Measurements from ENCODE around the gene JAML. TPM values are rescaled to one million over a fixed set of nuclear protein-coding genes. Genes with fewer than 3 reads are reported as not detected.

Gene JAML
- total and polyA plus RNA-seq, 2 of the 4 experiments (the other 2 are of a cell fraction), result not detected

DNA sequence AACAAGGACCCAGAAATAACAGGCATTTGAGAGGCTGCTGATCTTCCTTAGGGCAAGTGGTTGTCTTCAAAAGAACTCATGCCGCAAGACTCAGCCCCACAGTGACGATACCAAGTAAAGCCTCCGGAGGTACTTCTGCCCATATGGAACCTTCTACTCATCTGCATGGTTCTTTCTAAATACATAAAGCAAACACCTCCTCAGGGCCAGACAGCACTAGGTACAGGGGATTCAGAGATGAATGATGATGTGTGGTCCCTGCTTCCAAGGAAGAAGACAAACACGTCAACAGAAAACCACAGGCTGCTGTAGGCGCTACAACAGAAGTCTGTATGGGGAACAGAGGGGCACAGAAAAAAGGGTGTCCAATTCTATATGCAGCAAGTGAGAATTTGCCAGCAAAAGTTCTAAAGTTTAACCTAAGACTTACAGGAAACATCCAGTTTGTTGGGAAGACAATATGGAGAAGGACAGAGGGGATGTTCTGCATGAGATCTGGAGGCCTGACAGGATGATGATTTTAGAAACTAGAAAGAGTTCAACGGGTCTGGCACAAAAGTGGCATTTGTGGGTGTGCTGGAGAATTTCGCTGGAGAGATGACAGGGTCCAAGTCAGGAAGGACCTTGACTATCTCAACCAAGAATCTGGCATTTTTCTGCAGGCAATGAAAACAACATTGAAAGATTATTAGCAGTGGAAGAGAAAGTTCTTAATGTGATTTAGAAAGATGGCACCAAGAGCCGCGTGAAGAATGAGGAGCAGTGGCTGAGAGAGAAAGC lies 23.7 kb downstream of the JAML start:
- H3K9me1 ChIP-seq (ENCODE audit: insufficient read depth, low read length), result no peaks in the 10 kb centered on the region
- H3K4me2 ChIP-seq (ENCODE audit: low read depth, low read length), result no peak overlapping the region
- H4K20me1 ChIP-seq (ENCODE audit: insufficient read depth, low read length), result no peaks in the 10 kb centered on the region
- H3K79me1 ChIP-seq (ENCODE audit: low read depth in 1 of 2, low read length in 2 of 2), result no peaks in the 10 kb centered on the region
- H2BK15ac ChIP-seq (ENCODE audit: low read depth, low read length), result no peak overlapping the region
- H3K23ac ChIP-seq (ENCODE audit: low read depth, low read length), result no peak overlapping the region
- intact Hi-C loops (cut with micrococcal nuclease), result no loop called here
- no peaks in the 10 kb centered on the region for H3K4me1 ChIP-seq (ENCODE audit: control insufficient read depth, insufficient read depth, low read length)
- in situ Hi-C loops (cut with MboI; ENCODE audit: low sequenced_read_pairs), result no loop called here
- dilution Hi-C loops (cut with HindIII; ENCODE audit: low sequenced_read_pairs, unreplicated experiment), result no loop called here
- H3K27me3 ChIP-seq (ENCODE audit: control insufficient read depth, insufficient read depth, low read length), result peaks cover 10% of the 10 kb centered on the region
- H3K4me3 ChIP-seq (ENCODE audit: insufficient read depth, low read depth, low read length), result no peak overlapping the region
- ChIA-PET POLR2A (ENCODE audit: unreplicated experiment) (no interaction called here), CTCF (no interaction called here)
- no peak for ATAC-seq (ENCODE audit: low read depth)
- H3K36me3 ChIP-seq (ENCODE audit: control insufficient read depth, insufficient read depth, low read length), result no peaks in the 10 kb centered on the region
- no peak overlapping the region for H3K18ac ChIP-seq (ENCODE audit: low read depth, low read length)
- H2BK20ac ChIP-seq (ENCODE audit: low read depth, low read length), result no peak overlapping the region
- H3K9ac ChIP-seq (ENCODE audit: low read depth, low read length), result no peak overlapping the region
- no peak overlapping the region for H2AK5ac ChIP-seq (ENCODE audit: low read depth, low read length)
- H4K91ac ChIP-seq (ENCODE audit: insufficient read depth, low read depth, low read length), result no peak overlapping the region
- H3K9me3 ChIP-seq (ENCODE audit: control insufficient read depth, insufficient read depth, low read length), result no peaks in the 10 kb centered on the region
- no TSS peak for BruUV-seq (replicated peaks)
- no peak overlapping the region for H3K56ac ChIP-seq (ENCODE audit: extremely low read depth, insufficient read depth, low read length)
- H3K27ac ChIP-seq (ENCODE audit: insufficient read depth, low read length), result no peak overlapping the region
- H4K8ac ChIP-seq (ENCODE audit: low read depth in 2 of 2, low read length in 2 of 2), result no peak overlapping the region
- H2BK120ac ChIP-seq (ENCODE audit: low read depth, low read length), result no peak overlapping the region
- H2AK9ac ChIP-seq (replicated peaks; ENCODE audit: low read depth, low read length, poor library complexity), result no peak overlapping the region
- H2AFZ ChIP-seq (replicated peaks; ENCODE audit: low read length, poor library complexity), result no peak overlapping the region
- H3K14ac ChIP-seq (replicated peaks; ENCODE audit: low read depth, low read length), result no peak overlapping the region
- 78% methylated on average over 2 of the region's 9 CpGs; no CpG with 5 or more reads in 1 of the 2 experiments for WGBS, 2 experiments (ENCODE audit: extremely low coverage in 2 of 2, insufficient read length in 1 of 2)
- TF ChIP-seq BHLHE40 (IDR thresholded peaks at IDR 0.05; ENCODE audit: low read depth, low read length), result no peak
- TF ChIP-seq NFE2L2 (IDR thresholded peaks at IDR 0.05; ENCODE audit: low read depth, low read length), result no peak
- TF ChIP-seq, protein P1, sequence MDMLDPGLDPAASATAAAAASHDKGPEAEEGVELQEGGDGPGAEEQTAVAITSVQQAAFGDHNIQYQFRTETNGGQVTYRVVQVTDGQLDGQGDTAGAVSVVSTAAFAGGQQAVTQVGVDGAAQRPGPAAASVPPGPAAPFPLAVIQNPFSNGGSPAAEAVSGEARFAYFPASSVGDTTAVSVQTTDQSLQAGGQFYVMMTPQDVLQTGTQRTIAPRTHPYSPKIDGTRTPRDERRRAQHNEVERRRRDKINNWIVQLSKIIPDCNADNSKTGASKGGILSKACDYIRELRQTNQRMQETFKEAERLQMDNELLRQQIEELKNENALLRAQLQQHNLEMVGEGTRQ (IDR thresholded peaks at IDR 0.05; ENCODE audit: low read depth, low read length), result no peak
- no peak for TF ChIP-seq CEBPB (IDR thresholded peaks at IDR 0.05; ENCODE audit: low read depth, low read length)
- no peak for TF ChIP-seq MAFK (IDR thresholded peaks at IDR 0.05; ENCODE audit: low read depth, low read length)
- no peak for TF ChIP-seq SMC3 (IDR thresholded peaks at IDR 0.05; ENCODE audit: low read depth, low read length)
- no peak for TF ChIP-seq RFX5 (IDR thresholded peaks at IDR 0.05; ENCODE audit: low read depth, low read length)
- TF ChIP-seq MXI1 (IDR thresholded peaks at IDR 0.05; ENCODE audit: borderline replicate concordance, low read depth, low read length), result no peak
- TF ChIP-seq, protein P2, sequence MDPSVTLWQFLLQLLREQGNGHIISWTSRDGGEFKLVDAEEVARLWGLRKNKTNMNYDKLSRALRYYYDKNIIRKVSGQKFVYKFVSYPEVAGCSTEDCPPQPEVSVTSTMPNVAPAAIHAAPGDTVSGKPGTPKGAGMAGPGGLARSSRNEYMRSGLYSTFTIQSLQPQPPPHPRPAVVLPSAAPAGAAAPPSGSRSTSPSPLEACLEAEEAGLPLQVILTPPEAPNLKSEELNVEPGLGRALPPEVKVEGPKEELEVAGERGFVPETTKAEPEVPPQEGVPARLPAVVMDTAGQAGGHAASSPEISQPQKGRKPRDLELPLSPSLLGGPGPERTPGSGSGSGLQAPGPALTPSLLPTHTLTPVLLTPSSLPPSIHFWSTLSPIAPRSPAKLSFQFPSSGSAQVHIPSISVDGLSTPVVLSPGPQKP (IDR thresholded peaks at IDR 0.05; ENCODE audit: borderline replicate concordance, low read depth, low read length), result no peak
- TF ChIP-seq, protein P3, sequence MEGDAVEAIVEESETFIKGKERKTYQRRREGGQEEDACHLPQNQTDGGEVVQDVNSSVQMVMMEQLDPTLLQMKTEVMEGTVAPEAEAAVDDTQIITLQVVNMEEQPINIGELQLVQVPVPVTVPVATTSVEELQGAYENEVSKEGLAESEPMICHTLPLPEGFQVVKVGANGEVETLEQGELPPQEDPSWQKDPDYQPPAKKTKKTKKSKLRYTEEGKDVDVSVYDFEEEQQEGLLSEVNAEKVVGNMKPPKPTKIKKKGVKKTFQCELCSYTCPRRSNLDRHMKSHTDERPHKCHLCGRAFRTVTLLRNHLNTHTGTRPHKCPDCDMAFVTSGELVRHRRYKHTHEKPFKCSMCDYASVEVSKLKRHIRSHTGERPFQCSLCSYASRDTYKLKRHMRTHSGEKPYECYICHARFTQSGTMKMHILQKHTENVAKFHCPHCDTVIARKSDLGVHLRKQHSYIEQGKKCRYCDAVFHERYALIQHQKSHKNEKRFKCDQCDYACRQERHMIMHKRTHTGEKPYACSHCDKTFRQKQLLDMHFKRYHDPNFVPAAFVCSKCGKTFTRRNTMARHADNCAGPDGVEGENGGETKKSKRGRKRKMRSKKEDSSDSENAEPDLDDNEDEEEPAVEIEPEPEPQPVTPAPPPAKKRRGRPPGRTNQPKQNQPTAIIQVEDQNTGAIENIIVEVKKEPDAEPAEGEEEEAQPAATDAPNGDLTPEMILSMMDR (conservative IDR thresholded peaks at IDR 0.05; ENCODE audit: low read depth, low read length), result no peak
- no peak for TF ChIP-seq POLR2A (IDR thresholded peaks at IDR 0.05; ENCODE audit: low read depth, low read length)
- TF ChIP-seq RCOR1 (IDR thresholded peaks at IDR 0.05; ENCODE audit: insufficient replicate concordance, low read length), result no peak
- no peak for TF ChIP-seq RAD21 (IDR thresholded peaks at IDR 0.05; ENCODE audit: low read length)
- TF ChIP-seq CHD1 (IDR thresholded peaks at IDR 0.05; ENCODE audit: low read depth, low read length), result no peak
- no peak for TF ChIP-seq FOS (IDR thresholded peaks at IDR 0.05; ENCODE audit: low read depth, low read length)
- no peak overlapping the region for H4K5ac ChIP-seq (ENCODE audit: low read depth, low read length)
- no peak overlapping the region for H2BK5ac ChIP-seq (ENCODE audit: low read depth, low read length, poor library complexity, severe bottlenecking)
- DNase-seq, result no peak
- H3K4ac ChIP-seq (ENCODE audit: low read depth, low read length), result no peak overlapping the region
